ENCODE data around the gene CACNG1.

CACNG1 gene

DNA sequence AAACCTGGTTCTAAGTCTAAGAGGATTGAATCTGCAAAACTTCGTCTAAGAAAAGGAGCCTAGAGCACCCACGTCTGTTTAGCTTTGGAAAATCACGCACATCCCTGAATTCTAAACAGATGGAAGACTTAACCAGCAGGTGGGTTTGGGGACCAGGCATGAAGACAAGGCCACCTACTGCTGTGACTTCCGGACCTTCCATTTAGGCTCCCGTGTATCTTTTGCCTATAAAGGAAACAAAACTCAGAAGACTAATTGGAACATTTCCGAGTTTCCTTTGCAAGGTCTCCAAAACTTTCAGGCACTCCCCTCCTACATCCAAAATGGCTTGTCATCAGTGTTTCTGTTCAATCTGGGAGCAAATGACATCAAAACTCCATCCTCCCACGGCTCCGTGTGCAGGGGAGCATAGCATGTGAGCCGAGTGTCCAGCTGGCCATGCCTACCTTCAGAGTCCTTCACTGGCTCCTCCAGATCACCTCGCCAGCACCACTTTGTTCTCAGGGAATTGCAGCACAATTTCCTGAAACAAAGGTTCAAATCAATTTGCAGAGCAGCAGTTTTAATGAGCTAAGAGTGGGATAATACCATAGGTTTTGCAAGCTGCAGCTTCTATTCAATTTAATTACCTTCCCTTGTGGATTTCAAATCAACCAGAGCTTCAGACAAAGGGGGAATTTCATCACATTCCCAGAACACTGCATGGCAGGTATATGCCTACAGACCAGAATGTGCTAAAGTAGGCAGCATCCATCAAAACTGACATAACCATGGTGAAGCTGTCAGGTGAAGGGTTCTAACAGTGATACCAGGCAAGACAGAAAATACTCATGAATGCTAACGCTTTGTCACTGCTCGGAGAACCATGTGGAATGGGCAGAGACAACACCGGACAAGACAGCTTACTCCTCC lies 23.5 kb downstream of the CACNG1 start:
- no peak for TF ChIP-seq GATA2 (IDR thresholded peaks at IDR 0.05; ENCODE audit: low read depth, low read length)
- TF ChIP-seq GATA3 (IDR thresholded peaks at IDR 0.05; ENCODE audit: low read depth, low read length): no peak

- TF ChIP-seq GATA2 (IDR thresholded peaks at IDR 0.05; ENCODE audit: low read depth, low read length): no peak
- no peak for TF ChIP-seq GATA3 (IDR thresholded peaks at IDR 0.05; ENCODE audit: low read depth, low read length)
Observed at GRCh38 chr17:67068999-67069398, 24.6 kb downstream of the CACNG1 start.

DNA sequence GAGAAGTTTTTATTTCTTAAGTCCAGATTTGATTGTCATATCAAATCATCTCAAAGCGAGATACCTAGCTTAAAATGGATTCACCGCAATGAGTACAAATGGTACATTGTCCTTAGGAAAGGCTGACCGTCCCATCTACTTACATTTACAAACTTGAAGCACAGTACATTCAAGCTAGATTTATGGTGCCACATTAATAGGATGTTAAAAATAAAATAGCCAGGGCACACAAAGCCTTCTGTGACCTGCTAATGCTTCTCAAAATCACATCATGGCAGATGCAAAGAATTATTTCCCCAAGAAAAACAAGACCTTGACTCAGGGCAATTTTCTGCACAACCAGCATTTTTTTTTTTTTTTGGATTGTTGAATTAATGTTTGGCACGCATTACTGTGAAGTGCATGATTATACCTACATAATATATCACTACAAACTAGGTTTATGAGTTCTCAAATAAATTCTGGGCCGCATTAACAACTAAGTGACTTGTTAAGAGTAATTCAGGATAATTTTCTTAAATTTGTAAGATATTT lies 25.3 kb downstream of the CACNG1 start:
- no peak for TF ChIP-seq GATA3 (IDR thresholded peaks at IDR 0.05; ENCODE audit: low read depth, low read length)
- TF ChIP-seq GATA2 (IDR thresholded peaks at IDR 0.05; ENCODE audit: low read depth, low read length): no peak

DNA sequence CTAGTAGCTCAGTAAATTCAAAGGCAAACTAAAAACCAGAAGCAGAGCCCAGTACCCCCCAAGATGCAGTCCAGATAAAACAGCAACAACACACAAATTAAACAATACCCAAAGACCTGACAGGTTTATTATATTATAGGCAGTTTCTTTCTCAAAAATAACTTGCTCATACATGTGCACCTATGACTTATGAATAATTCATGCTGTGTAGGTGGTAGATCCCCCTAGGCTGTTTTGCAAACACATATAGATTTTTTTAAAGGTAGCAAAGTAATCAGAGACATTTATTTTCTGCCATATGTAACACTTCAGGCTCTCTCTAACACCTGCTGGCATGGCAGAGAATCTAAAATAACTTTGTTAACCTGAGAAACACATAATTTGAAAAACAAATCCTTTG lies 27.2 kb downstream of the CACNG1 start:
- TF ChIP-seq GATA2 (IDR thresholded peaks at IDR 0.05; ENCODE audit: low read depth, low read length) (no peak), GATA3 (IDR thresholded peaks at IDR 0.05; ENCODE audit: low read depth, low read length) (no peak)

- TF ChIP-seq GATA2 (IDR thresholded peaks at IDR 0.05; ENCODE audit: low read depth, low read length) (no peak), GATA3 (IDR thresholded peaks at IDR 0.05; ENCODE audit: low read depth, low read length) (no peak)
Observed at GRCh38 chr17:67072885-67073284, 28.5 kb downstream of the CACNG1 start.

- no peak for TF ChIP-seq GATA2 (IDR thresholded peaks at IDR 0.05; ENCODE audit: low read depth, low read length)
- TF ChIP-seq GATA3 (IDR thresholded peaks at IDR 0.05; ENCODE audit: low read depth, low read length): no peak
Observed at GRCh38 chr17:67074781-67075180, 30.4 kb downstream of the CACNG1 start.

GRCh38 chr17:67076290-67076689 lies 31.9 kb downstream of the CACNG1 start:
- TF ChIP-seq GATA3 (IDR thresholded peaks at IDR 0.05; ENCODE audit: low read depth, low read length): no peak
- TF ChIP-seq GATA2 (IDR thresholded peaks at IDR 0.05; ENCODE audit: low read depth, low read length): no peak

DNA sequence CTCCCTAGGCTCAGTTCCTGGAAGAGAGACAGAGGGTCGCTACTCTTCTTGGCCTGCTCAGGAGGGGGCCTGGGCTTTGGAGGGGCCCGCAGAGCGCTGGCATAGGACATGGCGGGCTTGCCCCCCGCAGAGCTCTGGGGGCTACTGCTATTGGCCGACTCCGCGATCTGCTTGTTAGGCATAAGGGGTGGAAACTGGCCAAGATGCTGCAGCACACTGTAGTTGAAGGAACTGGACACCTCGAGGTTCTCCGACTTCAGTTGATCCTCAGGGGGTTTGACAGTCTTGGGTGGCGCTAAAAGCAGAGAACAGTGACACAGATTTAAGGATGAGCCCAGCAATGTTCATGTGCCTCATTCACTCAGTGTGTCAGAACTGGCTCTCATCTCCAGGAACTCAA lies 33.9 kb downstream of the CACNG1 start:
- TF ChIP-seq GATA2 (IDR thresholded peaks at IDR 0.05; ENCODE audit: low read depth, low read length) (no peak), GATA3 (IDR thresholded peaks at IDR 0.05; ENCODE audit: low read depth, low read length) (no peak)

- no peak for TF ChIP-seq GATA3 (IDR thresholded peaks at IDR 0.05; ENCODE audit: low read depth, low read length)
- TF ChIP-seq GATA2 (IDR thresholded peaks at IDR 0.05; ENCODE audit: low read depth, low read length): no peak
Observed at GRCh38 chr17:67079491-67079890, 35.1 kb downstream of the CACNG1 start.

DNA sequence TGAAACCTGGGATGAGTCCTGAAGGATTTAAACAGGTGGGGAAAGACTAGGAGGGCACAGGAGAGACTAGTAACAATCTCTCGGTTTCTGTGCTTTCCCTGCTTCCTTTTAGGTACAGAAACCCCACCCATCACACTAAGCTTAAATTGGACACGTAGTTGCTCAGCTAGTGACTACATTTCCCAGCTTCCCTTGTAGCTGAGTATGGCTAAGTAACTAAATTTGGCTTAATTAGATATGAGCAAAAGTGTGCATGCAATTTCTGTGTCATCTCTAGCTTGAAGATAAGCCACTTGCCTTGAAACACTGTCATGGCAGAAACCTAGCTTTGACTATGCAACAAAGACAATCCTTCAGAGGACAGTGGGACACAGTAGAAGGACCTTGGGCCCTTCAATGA lies 36.5 kb downstream of the CACNG1 start:
- TF ChIP-seq GATA3 (IDR thresholded peaks at IDR 0.05; ENCODE audit: low read depth, low read length) (no peak), GATA2 (IDR thresholded peaks at IDR 0.05; ENCODE audit: low read depth, low read length) (no peak)

- TF ChIP-seq GATA2 (IDR thresholded peaks at IDR 0.05; ENCODE audit: low read depth, low read length) (no peak), GATA3 (IDR thresholded peaks at IDR 0.05; ENCODE audit: low read depth, low read length) (no peak)
Observed at GRCh38 chr17:67082107-67082506, 37.8 kb downstream of the CACNG1 start.

DNA sequence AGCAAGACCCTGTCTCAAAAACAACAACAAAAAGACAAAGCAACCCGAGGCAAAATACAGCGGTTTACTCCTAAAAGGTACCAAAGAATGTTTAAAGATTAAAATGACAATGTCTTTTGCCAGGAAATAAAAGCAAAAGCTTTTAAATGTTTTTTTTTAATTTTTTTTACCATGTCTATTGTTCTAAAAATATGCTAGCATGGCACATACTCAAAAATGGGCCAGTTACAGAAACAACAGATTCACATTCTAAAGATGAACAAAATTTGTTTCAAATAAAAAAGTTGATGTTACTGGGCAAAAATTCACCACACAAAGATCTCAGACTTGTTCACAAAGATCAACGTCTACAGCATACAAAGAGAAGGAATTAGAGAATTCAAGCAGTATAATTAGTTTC lies 41.1 kb downstream of the CACNG1 start:
- TF ChIP-seq GATA3 (IDR thresholded peaks at IDR 0.05; ENCODE audit: low read depth, low read length): no peak
- no peak for TF ChIP-seq GATA2 (IDR thresholded peaks at IDR 0.05; ENCODE audit: low read depth, low read length)

DNA sequence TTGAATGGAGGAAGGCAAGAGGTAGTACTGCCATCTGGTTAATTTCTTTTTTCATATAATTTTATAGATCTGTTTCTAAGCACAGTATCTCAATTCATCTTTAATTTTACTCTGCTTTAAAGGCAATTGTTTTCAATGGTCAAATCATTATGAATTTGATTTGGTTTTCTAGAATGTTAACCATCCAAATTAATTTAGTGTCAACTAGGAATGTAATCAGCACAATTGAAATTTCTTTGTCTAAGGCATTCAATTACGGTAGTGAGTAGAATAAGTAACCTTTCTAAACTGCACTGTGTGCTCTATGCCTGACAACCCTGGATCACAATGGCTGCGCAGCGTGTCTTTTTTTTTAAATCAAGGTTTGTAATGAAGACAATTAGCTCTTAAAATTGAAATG lies 44.3 kb downstream of the CACNG1 start:
- TF ChIP-seq GATA2 (IDR thresholded peaks at IDR 0.05; ENCODE audit: low read depth, low read length): no peak
- no peak for TF ChIP-seq GATA3 (IDR thresholded peaks at IDR 0.05; ENCODE audit: low read depth, low read length)

DNA sequence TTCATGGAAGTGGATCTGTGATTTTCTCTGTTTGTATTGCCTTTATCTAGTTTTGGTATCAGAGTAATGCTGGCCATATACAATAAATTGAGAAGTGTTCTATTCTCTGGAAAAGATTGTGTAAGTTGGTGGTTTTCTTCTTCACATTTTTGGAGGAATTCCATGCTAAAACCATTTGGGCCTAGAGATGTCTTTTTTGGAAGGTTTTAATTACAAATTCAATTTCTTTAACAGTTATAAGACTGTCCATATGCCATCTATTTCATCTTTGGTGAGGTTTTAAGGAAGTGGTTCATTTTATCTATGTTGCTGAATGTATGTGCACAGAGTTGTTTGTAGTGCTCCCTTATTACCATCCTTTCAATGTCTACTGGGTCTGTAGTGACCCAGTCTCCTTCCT lies 46.0 kb downstream of the CACNG1 start:
- TF ChIP-seq GATA3 (IDR thresholded peaks at IDR 0.05; ENCODE audit: low read depth, low read length): no peak
- TF ChIP-seq GATA2 (IDR thresholded peaks at IDR 0.05; ENCODE audit: low read depth, low read length): no peak

- TF ChIP-seq GATA2 (IDR thresholded peaks at IDR 0.05; ENCODE audit: low read depth, low read length) (no peak), GATA3 (IDR thresholded peaks at IDR 0.05; ENCODE audit: low read depth, low read length) (no peak)
Observed at GRCh38 chr17:67092291-67092690, 47.9 kb downstream of the CACNG1 start.
